ENCODE results near the gene OR2V2. TPM values are rescaled to one million over a fixed set of nuclear protein-coding genes. Genes with fewer than 3 reads are reported as not detected.

OR2V2 gene
- total and polyA plus RNA-seq, 2 experiments from 2014 or later: not detected

DNA sequence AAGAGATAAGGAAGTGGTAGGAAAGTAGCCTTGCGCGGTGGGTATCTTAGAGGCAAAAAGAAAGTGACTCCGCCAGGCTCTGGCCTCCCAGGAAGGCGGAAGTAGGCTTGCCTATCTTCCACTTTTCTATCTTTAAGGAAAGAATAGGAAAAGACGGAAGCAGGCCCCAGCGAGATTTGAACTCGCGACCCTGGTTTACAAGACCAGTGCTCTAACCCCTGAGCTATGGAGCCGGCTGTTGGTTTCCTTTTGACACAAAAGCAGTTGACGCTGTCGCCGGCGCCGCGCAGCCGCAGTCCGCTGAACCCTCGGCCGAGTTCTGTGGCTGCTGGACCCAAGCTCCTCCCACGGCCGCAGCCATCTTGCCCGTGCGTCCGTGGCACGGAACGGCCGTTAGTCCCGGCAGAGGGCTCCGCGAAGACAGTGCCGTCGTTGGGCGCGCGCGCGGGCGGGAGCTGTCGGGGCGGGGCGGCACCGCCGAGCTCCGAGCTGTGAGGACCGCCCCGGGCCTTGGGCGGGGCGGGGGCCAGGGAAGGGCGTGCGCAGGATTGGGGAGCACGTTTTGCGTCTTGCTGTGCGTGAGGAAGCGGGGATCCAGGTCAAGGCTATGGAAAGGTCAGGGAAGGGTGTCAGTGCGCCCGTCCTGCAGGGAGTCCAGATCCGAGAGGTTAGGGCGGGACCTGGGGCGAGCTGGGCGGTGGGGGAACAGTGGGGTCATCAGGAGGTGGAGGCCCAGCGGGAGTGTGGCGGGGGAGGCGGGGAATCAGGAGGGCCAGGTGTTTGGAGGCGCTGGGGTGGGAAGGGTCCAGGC lies 44.3 kb downstream of the OR2V2 start:
- H3K27ac ChIP-seq: peak overlapping the region; percentile 74
- H3K4me1 ChIP-seq (ENCODE audit: low read depth): peaks cover 6% of the 10 kb centered on the region
- H3K27me3 ChIP-seq: peaks cover 15% of the 10 kb centered on the region
- peak overlapping the region; percentile 69 for H3K4me3 ChIP-seq
- peak; percentile 7 for TF ChIP-seq CTCF (IDR thresholded peaks at IDR 0.05; ENCODE audit: low read depth, low read length)
- DNase-seq (ENCODE audit: low read depth in 1 of 2, low spot score in 1 of 2): peak; percentile 94 to 97
- no peaks in the 10 kb centered on the region for H3K36me3 ChIP-seq
- H3K9me3 ChIP-seq (ENCODE audit: low read depth): no peaks in the 10 kb centered on the region

DNA sequence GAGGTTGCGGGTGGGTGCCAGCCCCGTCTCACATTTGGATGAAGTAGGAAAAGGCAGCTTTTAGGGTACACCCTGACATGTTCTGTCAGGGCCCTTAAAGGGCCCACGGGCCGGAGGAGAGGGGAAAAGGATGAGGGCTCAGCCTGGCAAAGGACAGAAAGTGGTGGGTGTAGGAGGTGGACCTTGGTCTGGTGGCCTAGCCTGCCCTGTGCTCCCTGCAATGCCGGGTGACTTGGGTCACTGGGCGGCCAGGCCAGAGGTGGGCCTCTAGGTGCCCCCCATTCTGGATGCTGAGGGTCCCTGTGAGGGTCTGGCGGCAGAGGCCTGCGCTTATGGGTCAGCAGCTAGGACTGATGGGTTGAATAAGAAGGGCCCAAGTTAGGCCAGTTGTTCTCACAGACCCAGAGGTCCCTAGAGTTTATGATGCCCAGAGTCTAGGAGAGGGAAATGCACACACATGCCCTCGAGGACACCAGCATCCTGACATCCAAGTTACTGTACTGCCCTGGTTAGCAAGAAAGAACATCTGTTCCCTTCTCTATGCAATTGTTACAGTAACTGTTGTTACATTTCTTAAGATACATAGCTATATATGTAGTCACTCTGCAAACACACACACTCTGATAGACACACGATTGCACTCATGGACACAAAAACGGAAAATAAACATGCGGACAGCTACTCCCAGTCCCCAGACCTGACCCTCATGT lies 45.1 kb downstream of the OR2V2 start:
- no peaks in the 10 kb centered on the region for H3K36me3 ChIP-seq
- no peak overlapping the region for H3K27ac ChIP-seq

DNA sequence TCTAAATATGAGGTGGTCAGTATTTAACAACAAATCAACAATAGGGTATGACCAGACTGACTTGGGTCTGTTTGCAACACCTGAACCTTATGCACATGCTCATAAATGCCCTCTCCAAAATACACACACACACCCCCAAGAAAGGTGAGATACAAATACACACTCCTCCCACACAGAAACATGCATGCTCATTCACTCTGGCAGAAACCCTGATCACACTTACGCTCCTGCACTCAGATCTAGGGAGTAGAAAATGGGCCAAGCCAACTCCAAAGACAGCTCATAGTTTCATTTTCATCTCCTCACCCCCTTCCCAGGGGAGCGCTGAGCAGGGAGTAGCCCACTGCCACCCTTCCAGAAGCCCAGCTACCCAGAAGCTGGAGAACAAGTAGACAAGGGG lies 46.3 kb downstream of the OR2V2 start:
- no peak for TF ChIP-seq CTCF (IDR thresholded peaks at IDR 0.05; ENCODE audit: low read depth, low read length)
- Histone ChIP-seq H3K27me3 (peaks cover 15% of the 10 kb centered on the region), H3K36me3 (no peaks in the 10 kb centered on the region), H3K4me3 (no peak overlapping the region), H3K9me3 (ENCODE audit: low read depth) (no peaks in the 10 kb centered on the region), H3K4me1 (ENCODE audit: low read depth) (peaks cover 6% of the 10 kb centered on the region), H3K27ac (no peak overlapping the region)
- no peak for DNase-seq (ENCODE audit: low read depth in 1 of 2, low spot score in 1 of 2)

More for the DNA sequence above, 45.1 kb downstream of the OR2V2 start:
- peaks cover 6% of the 10 kb centered on the region for H3K4me1 ChIP-seq (ENCODE audit: low read depth)
- no peak for TF ChIP-seq CTCF (IDR thresholded peaks at IDR 0.05; ENCODE audit: low read depth, low read length)
- no peak for DNase-seq (ENCODE audit: low read depth in 1 of 2, low spot score in 1 of 2)
- H3K9me3 ChIP-seq (ENCODE audit: low read depth): no peaks in the 10 kb centered on the region
- peak overlapping the region; percentile 69 for H3K4me3 ChIP-seq
- H3K27me3 ChIP-seq: peaks cover 15% of the 10 kb centered on the region

- TF ChIP-seq CTCF (IDR thresholded peaks at IDR 0.05; ENCODE audit: low read depth, low read length): no peak
- peak in 1 of 2 donors; percentile 84 for DNase-seq (ENCODE audit: low read depth in 1 of 2, low spot score in 1 of 2)
- H3K27me3 ChIP-seq: peaks cover 23% of the 10 kb centered on the region
- H3K27ac ChIP-seq: no peak overlapping the region
- no peaks in the 10 kb centered on the region for H3K36me3 ChIP-seq
- peaks cover 6% of the 10 kb centered on the region for H3K4me1 ChIP-seq (ENCODE audit: low read depth)
- H3K4me3 ChIP-seq: no peak overlapping the region
- H3K9me3 ChIP-seq (ENCODE audit: low read depth): no peaks in the 10 kb centered on the region
Observed at GRCh38 chr5:181194489-181195248, 47.3 kb downstream of the OR2V2 start.

GRCh38 chr5:181195249-181195761 lies 47.9 kb downstream of the OR2V2 start:
- Histone ChIP-seq H3K27me3 (peaks cover 23% of the 10 kb centered on the region), H3K27ac (no peak overlapping the region), H3K36me3 (no peaks in the 10 kb centered on the region), H3K9me3 (ENCODE audit: low read depth) (no peaks in the 10 kb centered on the region), H3K4me1 (ENCODE audit: low read depth) (peaks cover 6% of the 10 kb centered on the region), H3K4me3 (no peak overlapping the region)
- no peak for TF ChIP-seq CTCF (IDR thresholded peaks at IDR 0.05; ENCODE audit: low read depth, low read length)
- no peak for DNase-seq (ENCODE audit: low read depth in 1 of 2, low spot score in 1 of 2)
